Uterus (tissue), 2 donors: ENCODE results near the gene CD81.

Experiments
- POLR2A ChIP-seq, 2 donors: fragments of 450-650 bp; IDR thresholded peaks; one replicate each; pipeline ENCODE4 v1.6.1; 2016; ENCODE audit warnings: antibody characterized with exemption in 2 of 2, mild to moderate bottlenecking in 1 of 2, moderate library complexity in 1 of 2
- TF ChIP-seq, protein P1 (sequence below), 4 experiments: fragments of 200-600 bp in 2 of 4; fragments of 450-650 bp in 2 of 4; sonication (generic) in 2 of 4; IDR thresholded peaks; one replicate each; pipeline ENCODE4 v1.5.1; 2016 to 2019; ENCODE audit warnings: antibody characterized with exemption in 4 of 4, mild to moderate bottlenecking in 2 of 4, moderate library complexity in 1 of 4

DNA sequence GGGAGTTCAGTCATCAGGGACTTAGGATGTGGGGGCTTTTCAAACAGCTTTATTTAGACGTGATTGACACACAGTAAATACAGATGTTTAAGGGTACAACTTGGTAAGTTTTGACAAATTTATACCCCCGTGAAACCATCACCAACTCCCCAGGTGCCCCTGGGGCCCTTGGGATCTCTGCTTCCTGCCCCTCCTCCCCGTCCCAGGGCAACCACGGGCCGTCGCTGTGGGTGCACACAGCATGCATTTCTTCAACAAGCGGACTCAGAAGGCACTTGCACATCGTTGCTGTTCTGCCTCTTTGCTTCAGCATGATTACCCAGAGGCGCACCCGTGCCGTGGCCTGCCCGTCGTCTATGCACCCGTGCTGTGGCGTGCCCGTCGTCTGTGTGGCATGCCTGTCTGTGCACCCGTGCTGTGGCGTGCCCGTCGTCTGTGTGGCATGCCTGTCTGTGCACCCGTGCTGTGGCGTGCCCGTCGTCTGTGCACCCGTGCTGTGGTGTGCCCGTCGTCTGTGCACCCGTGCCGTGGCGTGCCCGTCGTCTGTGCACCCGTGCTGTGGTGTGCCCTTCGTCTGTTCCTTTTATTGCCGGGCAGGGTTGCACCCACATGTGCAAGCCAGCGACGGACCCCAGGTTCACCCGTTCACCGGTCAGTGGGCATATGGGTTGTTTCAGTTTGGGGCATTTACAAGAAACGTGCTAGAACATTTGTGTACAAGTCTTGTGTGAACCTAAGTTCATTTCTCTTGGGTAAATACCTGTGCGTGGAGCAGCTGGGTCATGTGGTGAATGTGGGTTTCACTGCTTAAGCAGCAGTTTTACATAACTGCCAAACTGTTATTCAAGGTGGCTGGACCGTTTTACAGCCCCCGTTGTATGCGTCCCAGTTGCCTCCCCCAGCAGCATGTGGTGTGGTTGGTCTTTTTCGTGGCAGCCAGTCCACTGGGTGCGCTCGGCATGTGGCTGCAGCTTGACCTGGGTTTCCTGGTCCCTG lies 8.3 kb downstream of the CD81 start:
- TF ChIP-seq, protein P1, sequence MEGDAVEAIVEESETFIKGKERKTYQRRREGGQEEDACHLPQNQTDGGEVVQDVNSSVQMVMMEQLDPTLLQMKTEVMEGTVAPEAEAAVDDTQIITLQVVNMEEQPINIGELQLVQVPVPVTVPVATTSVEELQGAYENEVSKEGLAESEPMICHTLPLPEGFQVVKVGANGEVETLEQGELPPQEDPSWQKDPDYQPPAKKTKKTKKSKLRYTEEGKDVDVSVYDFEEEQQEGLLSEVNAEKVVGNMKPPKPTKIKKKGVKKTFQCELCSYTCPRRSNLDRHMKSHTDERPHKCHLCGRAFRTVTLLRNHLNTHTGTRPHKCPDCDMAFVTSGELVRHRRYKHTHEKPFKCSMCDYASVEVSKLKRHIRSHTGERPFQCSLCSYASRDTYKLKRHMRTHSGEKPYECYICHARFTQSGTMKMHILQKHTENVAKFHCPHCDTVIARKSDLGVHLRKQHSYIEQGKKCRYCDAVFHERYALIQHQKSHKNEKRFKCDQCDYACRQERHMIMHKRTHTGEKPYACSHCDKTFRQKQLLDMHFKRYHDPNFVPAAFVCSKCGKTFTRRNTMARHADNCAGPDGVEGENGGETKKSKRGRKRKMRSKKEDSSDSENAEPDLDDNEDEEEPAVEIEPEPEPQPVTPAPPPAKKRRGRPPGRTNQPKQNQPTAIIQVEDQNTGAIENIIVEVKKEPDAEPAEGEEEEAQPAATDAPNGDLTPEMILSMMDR (IDR thresholded peaks at IDR 0.05): no peak
- no peak for TF ChIP-seq POLR2A (IDR thresholded peaks at IDR 0.05)
